G401.6 (cell line): ENCODE results near the gene RAB44.
"Not testable (repeated sequence)": the region's sequence is repeated elsewhere in the genome, so short reads cannot be mapped to it uniquely, and the experiment has no call there.

Source experiments
- FAIRE-seq: peaks from 2 replicates; lab custom pipeline; 2012; peaks lifted over from hg19 to GRCh38; lab: Jason Lieb, UNC

RAB44 gene

GRCh38 chr6:36685926-36686667 is 11.5 kb upstream of the RAB44 start:
- no peak for FAIRE-seq

- FAIRE-seq, result no peak
These were observed 10.7 kb upstream of the RAB44 start for GRCh38 chr6:36686668-36687513.

- FAIRE-seq, result no peak
These were observed 9.4 kb upstream of the RAB44 start for GRCh38 chr6:36688063-36688738.

GRCh38 chr6:36688739-36689075 is 8.9 kb upstream of the RAB44 start:
- no peak for FAIRE-seq

GRCh38 chr6:36691011-36691410 is 6.6 kb upstream of the RAB44 start:
- no peak for FAIRE-seq

- FAIRE-seq, result no peak
These were observed 6.0 kb upstream of the RAB44 start for GRCh38 chr6:36691612-36692011.

- FAIRE-seq, result no peak
These were observed 5.4 kb upstream of the RAB44 start for GRCh38 chr6:36692220-36692619.

- no peak for FAIRE-seq
These were observed 4.5 kb upstream of the RAB44 start for GRCh38 chr6:36692861-36693702.

GRCh38 chr6:36694616-36695015 is 3.0 kb upstream of the RAB44 start:
- FAIRE-seq, result no peak

GRCh38 chr6:36695414-36695813 is 2.2 kb upstream of the RAB44 start:
- FAIRE-seq, result no peak

- FAIRE-seq, result no peak
These were observed 570 bp downstream of the RAB44 start for GRCh38 chr6:36698196-36698595.

- no peak for FAIRE-seq
These were observed 1.2 kb downstream of the RAB44 start for GRCh38 chr6:36698871-36699271.

- FAIRE-seq, result no peak
These were observed 1.7 kb downstream of the RAB44 start for GRCh38 chr6:36699348-36699747.

- no peak for FAIRE-seq
These were observed 2.6 kb downstream of the RAB44 start for GRCh38 chr6:36700071-36700812.

GRCh38 chr6:36700831-36701230 is 3.2 kb downstream of the RAB44 start:
- no peak for FAIRE-seq

- no peak for FAIRE-seq
These were observed 3.9 kb downstream of the RAB44 start for GRCh38 chr6:36701401-36701991.

- FAIRE-seq, result no peak
These were observed 5.0 kb downstream of the RAB44 start for GRCh38 chr6:36702656-36703055.

- FAIRE-seq, result no peak
These were observed 5.5 kb downstream of the RAB44 start for GRCh38 chr6:36703081-36703606.

GRCh38 chr6:36703982-36704381 is 6.4 kb downstream of the RAB44 start:
- no peak for FAIRE-seq

- not testable (repeated sequence) for FAIRE-seq
These were observed 7.4 kb downstream of the RAB44 start for GRCh38 chr6:36704961-36705577.
